Breast epithelium (tissue), 3 donors: ENCODE data around the gene GUCY1A2.
"Not testable (repeated sequence)": the region's sequence is repeated elsewhere in the genome, so short reads cannot be mapped to it uniquely, and the experiment has no call there.

ENCODE experiments used
- POLR2A ChIP-seq: fragments of 450-650 bp; IDR thresholded peaks from one replicate; pipeline ENCODE4 v1.6.1; 2016; ENCODE audit warnings: antibody characterized with exemption, mild to moderate bottlenecking, moderate library complexity
- POLR2AphosphoS5 ChIP-seq, 3 donors: sonication (generic); formaldehyde crosslinking; IDR thresholded peaks; one replicate each; pipeline ENCODE4 v1.6.1; 2017; ENCODE audit warnings: antibody characterized with exemption in 3 of 3
- TF ChIP-seq, protein P1 (sequence below), 3 donors: fragments of 450-650 bp; IDR thresholded peaks; one replicate each; pipeline ENCODE4 v1.5.1; 2016 to 2017; ENCODE audit warnings: antibody characterized with exemption in 3 of 3, mild to moderate bottlenecking in 3 of 3, moderate library complexity in 3 of 3

DNA sequence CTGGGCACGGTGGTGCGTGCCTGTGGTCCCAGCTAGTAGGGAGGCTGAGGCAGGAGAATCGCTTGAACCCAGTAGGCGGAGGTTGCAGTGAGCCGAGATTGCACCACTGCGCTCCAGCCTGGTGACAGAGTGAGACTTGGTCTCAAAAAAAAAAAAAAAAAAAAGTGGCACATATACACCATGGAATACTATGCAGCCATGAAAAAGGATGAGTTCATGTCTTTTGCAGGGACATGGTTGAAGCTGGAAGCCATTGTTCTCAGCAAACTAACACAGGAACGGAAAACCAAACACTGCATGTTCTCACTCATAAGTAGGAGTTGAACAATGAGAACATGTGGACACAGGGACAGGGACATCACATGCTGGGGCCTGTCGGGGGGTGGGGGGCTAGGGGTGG, 241.0 kb downstream of the GUCY1A2 start:
- not testable (repeated sequence) for TF ChIP-seq POLR2A; POLR2AphosphoS5 (IDR thresholded peaks at IDR 0.05)
- TF ChIP-seq, protein P1, sequence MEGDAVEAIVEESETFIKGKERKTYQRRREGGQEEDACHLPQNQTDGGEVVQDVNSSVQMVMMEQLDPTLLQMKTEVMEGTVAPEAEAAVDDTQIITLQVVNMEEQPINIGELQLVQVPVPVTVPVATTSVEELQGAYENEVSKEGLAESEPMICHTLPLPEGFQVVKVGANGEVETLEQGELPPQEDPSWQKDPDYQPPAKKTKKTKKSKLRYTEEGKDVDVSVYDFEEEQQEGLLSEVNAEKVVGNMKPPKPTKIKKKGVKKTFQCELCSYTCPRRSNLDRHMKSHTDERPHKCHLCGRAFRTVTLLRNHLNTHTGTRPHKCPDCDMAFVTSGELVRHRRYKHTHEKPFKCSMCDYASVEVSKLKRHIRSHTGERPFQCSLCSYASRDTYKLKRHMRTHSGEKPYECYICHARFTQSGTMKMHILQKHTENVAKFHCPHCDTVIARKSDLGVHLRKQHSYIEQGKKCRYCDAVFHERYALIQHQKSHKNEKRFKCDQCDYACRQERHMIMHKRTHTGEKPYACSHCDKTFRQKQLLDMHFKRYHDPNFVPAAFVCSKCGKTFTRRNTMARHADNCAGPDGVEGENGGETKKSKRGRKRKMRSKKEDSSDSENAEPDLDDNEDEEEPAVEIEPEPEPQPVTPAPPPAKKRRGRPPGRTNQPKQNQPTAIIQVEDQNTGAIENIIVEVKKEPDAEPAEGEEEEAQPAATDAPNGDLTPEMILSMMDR (IDR thresholded peaks at IDR 0.05), result not testable (repeated sequence)
